ENCODE results near the gene MFSD6.

DNA sequence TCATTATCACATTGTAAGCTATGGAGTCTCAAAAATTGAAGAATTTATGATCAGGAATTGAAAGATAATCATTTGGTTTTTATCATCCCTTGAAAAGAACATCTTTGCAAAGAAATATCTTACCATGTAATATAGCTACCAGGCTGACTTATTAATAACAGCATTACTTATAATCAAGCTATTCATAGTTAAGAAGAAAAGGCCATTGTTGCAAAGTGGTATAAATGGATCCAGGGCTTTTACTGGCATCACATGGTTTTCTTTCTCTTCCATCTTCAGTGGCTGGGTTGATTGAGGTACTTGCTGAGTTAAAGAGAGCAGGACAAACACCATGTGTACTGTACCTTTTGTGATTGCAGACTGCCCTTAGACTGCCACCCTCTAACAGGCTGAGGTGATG lies 39.6 kb downstream of the MFSD6 start:
- TF ChIP-seq EZH2 (IDR thresholded peaks at IDR 0.05; ENCODE audit: borderline replicate concordance, insufficient read depth, low read length, poor library complexity, severe bottlenecking) (no peak), REST (IDR thresholded peaks at IDR 0.05; ENCODE audit: borderline replicate concordance) (no peak), RAD21 (conservative IDR thresholded peaks at IDR 0.05) (no peak), POLR2AphosphoS5 (IDR thresholded peaks at IDR 0.05) (no peak), EP300 (conservative IDR thresholded peaks at IDR 0.05; ENCODE audit: poor library complexity, severe bottlenecking) (no peak), SMC3 (conservative IDR thresholded peaks at IDR 0.05; ENCODE audit: poor library complexity) (no peak)
- TF ChIP-seq, protein P1, sequence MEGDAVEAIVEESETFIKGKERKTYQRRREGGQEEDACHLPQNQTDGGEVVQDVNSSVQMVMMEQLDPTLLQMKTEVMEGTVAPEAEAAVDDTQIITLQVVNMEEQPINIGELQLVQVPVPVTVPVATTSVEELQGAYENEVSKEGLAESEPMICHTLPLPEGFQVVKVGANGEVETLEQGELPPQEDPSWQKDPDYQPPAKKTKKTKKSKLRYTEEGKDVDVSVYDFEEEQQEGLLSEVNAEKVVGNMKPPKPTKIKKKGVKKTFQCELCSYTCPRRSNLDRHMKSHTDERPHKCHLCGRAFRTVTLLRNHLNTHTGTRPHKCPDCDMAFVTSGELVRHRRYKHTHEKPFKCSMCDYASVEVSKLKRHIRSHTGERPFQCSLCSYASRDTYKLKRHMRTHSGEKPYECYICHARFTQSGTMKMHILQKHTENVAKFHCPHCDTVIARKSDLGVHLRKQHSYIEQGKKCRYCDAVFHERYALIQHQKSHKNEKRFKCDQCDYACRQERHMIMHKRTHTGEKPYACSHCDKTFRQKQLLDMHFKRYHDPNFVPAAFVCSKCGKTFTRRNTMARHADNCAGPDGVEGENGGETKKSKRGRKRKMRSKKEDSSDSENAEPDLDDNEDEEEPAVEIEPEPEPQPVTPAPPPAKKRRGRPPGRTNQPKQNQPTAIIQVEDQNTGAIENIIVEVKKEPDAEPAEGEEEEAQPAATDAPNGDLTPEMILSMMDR (IDR thresholded peaks at IDR 0.05; ENCODE audit: poor library complexity, severe bottlenecking) = no peak

All from neural cell (in vitro differentiated cells).